Measurements from ENCODE around the gene MARK1.

Gene MARK1

DNA sequence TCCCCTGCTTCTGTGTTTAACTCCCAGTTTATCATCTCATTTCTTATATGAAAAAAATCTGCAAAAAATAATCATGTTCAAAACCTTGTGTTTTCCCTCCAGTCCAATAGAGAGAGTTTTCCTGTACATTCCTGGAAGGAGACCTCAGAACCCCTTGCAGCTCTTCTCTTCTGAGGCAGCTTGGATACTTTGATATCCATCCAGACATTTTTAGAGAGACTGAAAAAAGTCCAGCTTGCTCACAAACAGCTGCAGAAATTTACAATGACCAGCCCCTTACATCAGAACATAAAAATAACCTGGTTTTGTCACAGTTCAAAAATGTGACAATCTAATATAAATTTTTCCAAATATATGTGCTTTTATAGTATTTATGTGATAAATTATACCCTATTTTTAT, 88.9 kb downstream of the MARK1 start:
- Histone ChIP-seq H3K9me3 (ENCODE audit: control insufficient read depth in 2 of 2, low read length in 2 of 2) (no peaks in the 10 kb centered on the region), H3K9ac (ENCODE audit: low read length in 2 of 2) (no peak overlapping the region), H3K4me3 (ENCODE audit: low read length in 2 of 2) (no peak overlapping the region), H3K27me3 (ENCODE audit: control insufficient read depth in 1 of 2, insufficient read depth in 2 of 2, low read length in 2 of 2) (no peaks in the 10 kb centered on the region), H3K27ac (ENCODE audit: low read length) (no peak overlapping the region), H3K4me1 (ENCODE audit: control insufficient read depth, insufficient read depth, low read length) (no peaks in the 10 kb centered on the region), H3K36me3 (ENCODE audit: control insufficient read depth in 2 of 2, insufficient read depth in 2 of 2, low read length in 2 of 2) (peaks cover 0 to 3% of the 10 kb centered on the region in 2 donors)

DNA sequence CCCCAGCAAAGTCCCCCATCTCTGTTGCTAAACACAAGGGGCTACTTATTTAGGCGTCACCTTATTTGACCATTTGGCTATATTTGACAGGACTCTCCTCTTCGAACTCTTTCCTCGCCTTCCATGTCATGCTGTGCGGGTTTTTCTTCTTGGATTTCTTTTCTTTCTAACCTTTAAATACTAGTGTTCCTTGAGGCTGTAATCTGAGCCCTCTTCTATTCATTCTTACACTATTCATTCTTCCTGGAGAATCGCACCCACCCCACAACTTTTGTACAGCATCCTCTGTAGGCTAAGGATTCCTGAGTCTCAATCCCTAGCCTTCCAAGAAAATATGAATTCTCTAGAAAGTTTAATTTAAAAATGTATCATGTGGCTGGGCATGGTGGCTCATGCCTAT, 100.5 kb downstream of the MARK1 start:
- Histone ChIP-seq H3K27ac (ENCODE audit: low read length) (no peak overlapping the region), H3K9ac (ENCODE audit: low read length in 2 of 2) (no peak overlapping the region), H3K9me3 (ENCODE audit: control insufficient read depth in 2 of 2, low read length in 2 of 2) (no peaks in the 10 kb centered on the region), H3K27me3 (ENCODE audit: control insufficient read depth in 1 of 2, insufficient read depth in 2 of 2, low read length in 2 of 2) (no peaks in the 10 kb centered on the region), H3K4me1 (ENCODE audit: control insufficient read depth, insufficient read depth, low read length) (no peaks in the 10 kb centered on the region), H3K4me3 (ENCODE audit: low read length in 2 of 2) (no peak overlapping the region), H3K36me3 (ENCODE audit: control insufficient read depth in 2 of 2, insufficient read depth in 2 of 2, low read length in 2 of 2) (peaks cover 0 to 11% of the 10 kb centered on the region in 2 donors)

DNA sequence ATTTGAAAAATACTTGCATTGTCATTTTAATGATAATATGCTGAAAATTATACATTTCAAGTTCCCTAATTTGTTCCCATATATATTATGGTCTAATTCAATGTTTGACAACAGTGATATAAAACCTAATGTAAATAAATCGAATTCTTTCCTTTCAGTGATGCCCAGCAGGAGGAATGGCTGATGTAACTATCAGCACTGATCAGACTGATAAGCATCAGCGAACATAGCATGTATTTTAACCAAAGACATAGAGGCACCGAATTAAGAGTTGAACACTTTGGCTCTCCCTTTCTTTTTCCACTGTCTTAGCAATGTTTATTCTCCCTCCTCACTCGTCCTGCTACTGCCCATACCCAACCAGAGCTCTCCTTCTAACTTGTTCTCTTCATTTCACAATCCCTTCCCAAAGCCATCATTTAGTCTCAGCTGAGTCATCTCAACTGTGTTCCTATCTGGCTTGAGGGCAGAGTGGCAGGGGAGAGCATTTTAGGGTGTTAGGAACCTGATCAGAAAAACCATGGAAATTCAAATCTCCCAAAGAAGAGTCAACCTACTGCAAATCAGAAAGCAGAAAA, 103.4 kb downstream of the MARK1 start:
- H3K4me1 ChIP-seq (ENCODE audit: control insufficient read depth, insufficient read depth, low read length), result no peaks in the 10 kb centered on the region
- no peak overlapping the region for H3K9ac ChIP-seq (ENCODE audit: low read length in 2 of 2)
- H3K27me3 ChIP-seq (ENCODE audit: control insufficient read depth in 1 of 2, insufficient read depth in 2 of 2, low read length in 2 of 2), result no peaks in the 10 kb centered on the region

DNA sequence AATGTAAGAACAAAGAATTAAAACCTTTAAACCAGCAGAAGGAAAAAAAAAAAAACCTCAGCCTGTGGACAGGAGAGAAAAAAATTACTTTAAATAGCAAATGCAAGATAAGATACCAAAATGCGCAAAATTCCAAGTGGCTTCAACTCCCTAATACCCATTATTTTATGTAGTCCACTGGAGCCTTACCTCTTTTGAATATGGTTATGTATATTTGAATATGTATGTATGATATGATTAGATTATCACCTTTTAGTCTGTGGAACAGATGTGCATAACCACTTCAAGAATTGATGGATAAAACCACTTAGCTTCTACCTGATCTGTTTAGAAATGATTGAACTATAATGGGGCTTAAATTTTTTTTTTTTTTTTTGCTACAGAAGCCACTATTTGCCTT, 109.8 kb downstream of the MARK1 start:
- Histone ChIP-seq H3K36me3 (ENCODE audit: control insufficient read depth in 2 of 2, insufficient read depth in 2 of 2, low read length in 2 of 2) (peaks cover 5 to 8% of the 10 kb centered on the region in 2 donors), H3K9me3 (ENCODE audit: control insufficient read depth in 2 of 2, low read length in 2 of 2) (no peaks in the 10 kb centered on the region), H3K27me3 (ENCODE audit: control insufficient read depth in 1 of 2, insufficient read depth in 2 of 2, low read length in 2 of 2) (no peaks in the 10 kb centered on the region), H3K27ac (ENCODE audit: low read length) (no peak overlapping the region), H3K4me3 (ENCODE audit: low read length in 2 of 2) (no peak overlapping the region), H3K4me1 (ENCODE audit: control insufficient read depth, insufficient read depth, low read length) (no peaks in the 10 kb centered on the region), H3K9ac (ENCODE audit: low read length in 2 of 2) (no peak overlapping the region)

More for the DNA sequence above, 103.4 kb downstream of the MARK1 start:
- peaks cover 3 to 5% of the 10 kb centered on the region in 2 donors for H3K36me3 ChIP-seq (ENCODE audit: control insufficient read depth in 2 of 2, insufficient read depth in 2 of 2, low read length in 2 of 2)
- H3K27ac ChIP-seq (ENCODE audit: low read length), result no peak overlapping the region
- no peaks in the 10 kb centered on the region for H3K9me3 ChIP-seq (ENCODE audit: control insufficient read depth in 2 of 2, low read length in 2 of 2)
- H3K4me3 ChIP-seq (ENCODE audit: low read length in 2 of 2), result no peak overlapping the region

DNA sequence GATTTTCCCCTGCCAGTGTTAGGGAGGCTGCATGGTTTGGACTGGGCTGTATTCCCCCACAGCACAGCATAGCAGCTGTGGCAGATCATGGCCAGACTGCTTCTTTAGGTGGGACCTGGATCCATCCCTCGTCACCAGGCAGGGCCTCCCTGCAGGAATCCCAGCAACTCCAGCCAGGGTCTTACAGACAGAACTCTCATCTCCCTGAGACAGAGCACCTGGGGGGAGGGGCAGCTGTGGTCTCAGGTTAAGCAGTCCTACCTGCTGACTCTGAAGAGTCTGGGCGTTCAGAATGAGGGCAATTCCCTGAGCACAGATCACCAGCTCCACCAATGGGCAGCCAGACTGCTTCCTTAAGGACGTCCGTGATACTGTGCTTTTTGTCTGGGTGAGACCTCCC, 114.3 kb downstream of the MARK1 start:
- Histone ChIP-seq H3K9ac (ENCODE audit: low read length in 2 of 2) (no peak overlapping the region), H3K27me3 (ENCODE audit: control insufficient read depth in 1 of 2, insufficient read depth in 2 of 2, low read length in 2 of 2) (no peaks in the 10 kb centered on the region), H3K36me3 (ENCODE audit: control insufficient read depth in 2 of 2, insufficient read depth in 2 of 2, low read length in 2 of 2) (peaks cover 0 to 5% of the 10 kb centered on the region in 2 donors), H3K9me3 (ENCODE audit: control insufficient read depth in 2 of 2, low read length in 2 of 2) (no peaks in the 10 kb centered on the region), H3K27ac (ENCODE audit: low read length) (no peak overlapping the region), H3K4me3 (ENCODE audit: low read length in 2 of 2) (no peak overlapping the region), H3K4me1 (ENCODE audit: control insufficient read depth, insufficient read depth, low read length) (no peaks in the 10 kb centered on the region)

DNA sequence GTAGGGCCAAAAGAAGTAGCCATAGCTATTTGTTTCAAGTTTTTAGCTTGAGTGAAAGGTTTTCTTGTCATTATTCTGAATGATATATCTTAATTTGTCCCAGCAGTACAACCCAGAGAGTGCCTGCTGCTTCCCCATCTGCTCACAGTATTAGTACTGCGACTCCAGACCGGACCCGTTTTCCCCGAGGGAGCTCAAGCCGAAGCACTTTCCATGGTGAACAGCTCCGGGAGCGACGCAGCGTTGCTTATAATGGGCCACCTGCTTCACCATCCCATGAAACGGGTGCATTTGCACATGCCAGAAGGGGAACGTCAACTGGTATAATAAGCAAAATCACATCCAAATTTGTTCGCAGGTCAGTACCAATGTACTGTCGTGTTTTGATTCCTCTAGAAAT, 125.1 kb downstream of the MARK1 start:
- Histone ChIP-seq H3K36me3 (ENCODE audit: control insufficient read depth in 2 of 2, insufficient read depth in 2 of 2, low read length in 2 of 2) (peaks cover 11 to 15% of the 10 kb centered on the region in 2 donors), H3K9me3 (ENCODE audit: control insufficient read depth in 2 of 2, low read length in 2 of 2) (no peaks in the 10 kb centered on the region), H3K4me1 (ENCODE audit: control insufficient read depth, insufficient read depth, low read length) (no peaks in the 10 kb centered on the region), H3K9ac (ENCODE audit: low read length in 2 of 2) (no peak overlapping the region), H3K27ac (ENCODE audit: low read length) (no peak overlapping the region), H3K4me3 (ENCODE audit: low read length in 2 of 2) (no peak overlapping the region), H3K27me3 (ENCODE audit: control insufficient read depth in 1 of 2, insufficient read depth in 2 of 2, low read length in 2 of 2) (no peaks in the 10 kb centered on the region)

DNA sequence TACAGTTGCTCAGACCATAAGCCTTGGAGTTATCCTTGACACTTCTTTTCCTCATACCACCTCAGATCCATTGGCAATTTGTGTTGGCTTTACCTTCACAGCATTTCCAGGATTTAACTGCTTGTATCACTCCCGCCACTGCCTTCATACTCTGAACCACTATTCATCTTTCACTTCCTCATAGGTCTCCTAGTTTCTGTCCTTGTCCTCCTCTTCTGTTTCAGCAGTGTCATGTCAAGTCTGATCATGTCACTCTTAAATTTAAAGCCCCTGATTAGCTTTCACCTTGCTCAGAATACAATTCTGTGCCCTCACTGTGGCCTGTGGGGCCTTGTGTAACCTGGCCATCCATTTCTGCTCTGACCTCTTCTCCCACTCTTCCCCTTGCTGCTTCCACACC, 127.6 kb downstream of the MARK1 start:
- Histone ChIP-seq H3K9me3 (ENCODE audit: control insufficient read depth in 2 of 2, low read length in 2 of 2) (no peaks in the 10 kb centered on the region), H3K4me1 (ENCODE audit: control insufficient read depth, insufficient read depth, low read length) (no peaks in the 10 kb centered on the region), H3K27me3 (ENCODE audit: control insufficient read depth in 1 of 2, insufficient read depth in 2 of 2, low read length in 2 of 2) (no peaks in the 10 kb centered on the region), H3K4me3 (ENCODE audit: low read length in 2 of 2) (no peak overlapping the region), H3K27ac (ENCODE audit: low read length) (no peak overlapping the region), H3K9ac (ENCODE audit: low read length in 2 of 2) (no peak overlapping the region), H3K36me3 (ENCODE audit: control insufficient read depth in 2 of 2, insufficient read depth in 2 of 2, low read length in 2 of 2) (peaks cover 11 to 15% of the 10 kb centered on the region in 2 donors)

DNA sequence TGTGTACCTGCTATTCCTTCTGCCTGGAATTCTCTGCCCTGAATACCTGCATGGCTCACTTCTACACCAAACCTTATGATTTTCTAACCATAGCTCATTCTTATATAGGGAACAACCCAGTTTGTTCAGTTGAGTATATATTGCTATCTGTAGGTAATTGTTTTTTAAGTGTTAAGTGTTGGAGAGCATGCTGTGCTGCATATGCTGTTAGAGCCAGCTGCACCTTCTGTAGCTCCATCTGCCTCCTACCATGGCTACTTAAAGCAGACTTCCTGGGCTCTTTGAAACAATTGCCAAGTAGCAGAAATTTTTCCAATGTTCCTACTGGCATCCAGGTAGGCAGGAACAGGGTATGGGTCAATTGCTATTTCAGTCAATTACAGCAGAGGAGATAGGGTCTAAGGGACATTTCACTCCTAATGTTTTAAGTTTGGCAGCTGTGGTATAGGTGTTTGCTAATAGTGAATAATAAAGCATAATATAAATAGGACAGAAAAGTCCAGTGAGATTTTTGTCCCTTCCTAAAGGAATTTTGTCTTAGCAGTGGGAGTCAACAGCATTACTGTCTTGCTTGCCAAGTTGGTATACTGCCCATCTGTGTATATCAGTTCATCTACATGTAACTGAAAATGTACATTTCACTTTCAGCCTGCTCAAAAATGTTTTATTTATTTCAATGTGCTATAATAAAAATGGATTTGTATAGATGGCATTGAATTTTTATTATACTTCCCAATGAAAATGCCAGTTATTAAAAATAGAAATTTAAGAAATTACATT, 128.2 kb downstream of the MARK1 start:
- Histone ChIP-seq H3K9me3 (ENCODE audit: control insufficient read depth in 2 of 2, low read length in 2 of 2) (no peaks in the 10 kb centered on the region), H3K36me3 (ENCODE audit: control insufficient read depth in 2 of 2, insufficient read depth in 2 of 2, low read length in 2 of 2) (peaks cover 11 to 18% of the 10 kb centered on the region in 2 donors), H3K4me1 (ENCODE audit: control insufficient read depth, insufficient read depth, low read length) (no peaks in the 10 kb centered on the region), H3K9ac (ENCODE audit: low read length in 2 of 2) (no peak overlapping the region), H3K27ac (ENCODE audit: low read length) (no peak overlapping the region), H3K27me3 (ENCODE audit: control insufficient read depth in 1 of 2, insufficient read depth in 2 of 2, low read length in 2 of 2) (no peaks in the 10 kb centered on the region), H3K4me3 (ENCODE audit: low read length in 2 of 2) (no peak overlapping the region)

DNA sequence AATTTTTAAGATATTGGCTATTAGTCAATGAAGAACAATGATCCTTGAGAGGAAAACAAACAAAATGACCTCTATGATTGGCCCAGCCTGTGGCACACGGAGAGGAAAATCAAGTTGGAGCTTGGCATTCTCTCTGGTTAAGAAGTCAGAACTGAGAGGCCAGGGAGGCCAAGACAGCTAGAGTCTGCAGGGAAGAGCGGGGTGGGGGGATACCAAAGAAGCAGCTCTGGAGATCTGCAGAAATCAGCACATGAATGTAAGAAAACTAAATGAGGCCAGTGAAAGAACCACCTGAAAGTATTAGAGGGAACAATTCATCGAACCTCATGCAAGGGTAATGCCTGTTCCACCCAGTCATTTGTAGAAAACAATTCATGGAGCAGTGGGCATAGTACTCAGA, 138.4 kb downstream of the MARK1 start:
- Histone ChIP-seq H3K4me3 (ENCODE audit: low read length in 2 of 2) (no peak overlapping the region), H3K4me1 (ENCODE audit: control insufficient read depth, insufficient read depth, low read length) (no peaks in the 10 kb centered on the region), H3K36me3 (ENCODE audit: control insufficient read depth in 2 of 2, insufficient read depth in 2 of 2, low read length in 2 of 2) (no peaks in the 10 kb centered on the region), H3K9ac (ENCODE audit: low read length in 2 of 2) (no peak overlapping the region), H3K9me3 (ENCODE audit: control insufficient read depth in 2 of 2, low read length in 2 of 2) (no peaks in the 10 kb centered on the region), H3K27ac (ENCODE audit: low read length) (no peak overlapping the region), H3K27me3 (ENCODE audit: control insufficient read depth in 1 of 2, insufficient read depth in 2 of 2, low read length in 2 of 2) (no peaks in the 10 kb centered on the region)

DNA sequence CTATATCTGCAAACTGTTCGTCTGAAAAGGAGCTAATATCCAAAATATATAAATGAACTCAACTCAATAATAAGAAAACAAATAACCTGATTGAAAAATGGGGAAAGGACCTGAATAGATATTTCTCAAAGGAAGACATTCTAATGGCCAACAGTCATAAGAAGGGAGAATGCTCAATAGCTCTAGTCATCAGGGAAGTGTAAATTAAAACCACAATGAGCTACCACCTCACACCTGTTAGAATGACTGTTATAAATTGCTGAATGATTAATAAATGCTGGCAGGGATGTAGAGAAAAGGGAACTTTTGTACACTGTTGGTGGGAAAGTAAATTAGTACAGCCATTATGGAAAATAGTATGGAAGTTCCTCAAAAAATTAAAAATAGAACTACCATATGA, 141.1 kb downstream of the MARK1 start:
- Histone ChIP-seq H3K9ac (ENCODE audit: low read length in 2 of 2) (no peak overlapping the region), H3K27ac (ENCODE audit: low read length) (no peak overlapping the region), H3K27me3 (ENCODE audit: control insufficient read depth in 1 of 2, insufficient read depth in 2 of 2, low read length in 2 of 2) (peaks cover 0 to 4% of the 10 kb centered on the region in 2 donors), H3K4me3 (ENCODE audit: low read length in 2 of 2) (no peak overlapping the region), H3K36me3 (ENCODE audit: control insufficient read depth in 2 of 2, insufficient read depth in 2 of 2, low read length in 2 of 2) (no peaks in the 10 kb centered on the region), H3K4me1 (ENCODE audit: control insufficient read depth, insufficient read depth, low read length) (no peaks in the 10 kb centered on the region), H3K9me3 (ENCODE audit: control insufficient read depth in 2 of 2, low read length in 2 of 2) (no peaks in the 10 kb centered on the region)

DNA sequence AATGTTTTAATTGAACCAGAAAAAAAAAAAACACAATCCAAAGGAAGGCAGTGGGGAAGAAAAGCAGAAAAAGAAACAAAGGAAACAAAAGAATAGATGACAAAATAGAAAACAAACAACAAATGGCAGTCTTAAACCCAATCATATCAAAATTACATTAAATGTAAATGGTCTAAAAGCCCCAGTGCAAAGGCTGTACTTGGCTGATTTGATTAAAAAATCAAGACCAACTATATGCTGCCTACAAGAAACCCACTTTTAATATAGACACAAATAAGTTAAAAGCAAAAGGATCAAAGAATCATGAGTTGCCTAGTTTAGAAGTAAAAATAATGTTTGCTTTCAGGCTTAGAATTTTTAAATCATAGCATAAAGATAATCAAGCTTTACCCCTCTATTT, 142.4 kb downstream of the MARK1 start:
- Histone ChIP-seq H3K27ac (ENCODE audit: low read length) (no peak overlapping the region), H3K36me3 (ENCODE audit: control insufficient read depth in 2 of 2, insufficient read depth in 2 of 2, low read length in 2 of 2) (no peaks in the 10 kb centered on the region), H3K27me3 (ENCODE audit: control insufficient read depth in 1 of 2, insufficient read depth in 2 of 2, low read length in 2 of 2) (peaks cover 0 to 4% of the 10 kb centered on the region in 2 donors), H3K4me3 (ENCODE audit: low read length in 2 of 2) (no peak overlapping the region), H3K9ac (ENCODE audit: low read length in 2 of 2) (no peak overlapping the region), H3K9me3 (ENCODE audit: control insufficient read depth in 2 of 2, low read length in 2 of 2) (no peaks in the 10 kb centered on the region), H3K4me1 (ENCODE audit: control insufficient read depth, insufficient read depth, low read length) (no peaks in the 10 kb centered on the region)

All from stomach smooth muscle (tissue), 2 donors.